Fibroblast of lung (primary cell): Measurements from ENCODE around the gene XRRA1. TPM values are rescaled to one million over a fixed set of nuclear protein-coding genes. Genes with fewer than 3 reads are reported as not detected.

Experiments
- DNase-seq, 2 donors: peaks; one replicate each; pipeline versions ENCODE4 v3.0.0 to v3.0.0-alpha.2; 2010; ENCODE audit warnings: low read depth in 2 of 2
- H2AFZ ChIP-seq: 2 replicates; pipeline ENCODE4 v1.5.1; 2012; ENCODE audit warnings: low read length, control low read depth, inconsistent platforms
- H3K27ac ChIP-seq: 2 replicates; pipeline ENCODE4 v1.5.1; 2011; ENCODE audit warnings: low read length, control low read depth; ENCODE audit not compliant: insufficient read depth
- H3K27me3 ChIP-seq: 2 replicates; pipeline ENCODE4 v1.5.1; 2011; ENCODE audit warnings: mild to moderate bottlenecking, low read length; ENCODE audit not compliant: control insufficient read depth, insufficient read depth
- H3K36me3 ChIP-seq: 2 replicates; pipeline ENCODE4 v1.5.1; 2011; ENCODE audit warnings: low read length; ENCODE audit not compliant: control insufficient read depth, insufficient read depth
- H3K4me1 ChIP-seq: 2 replicates; pipeline ENCODE4 v1.5.1; 2011; ENCODE audit warnings: low read length; ENCODE audit not compliant: control insufficient read depth, insufficient read depth; ENCODE audit errors: extremely low read depth
- H3K4me2 ChIP-seq: 2 replicates; pipeline ENCODE4 v1.5.1; 2011; ENCODE audit warnings: low read length, control low read depth; ENCODE audit not compliant: insufficient read depth; ENCODE audit errors: extremely low read depth
- H3K4me3 ChIP-seq, 4 experiments: fragments of 200-600 bp in 1 of 4; sonication (generic) in 1 of 4; replicated peaks in 1 of 4; 2 replicates each; pipeline ENCODE4 v1.5.1; 2011 to 2016; ENCODE audit warnings: low read length in 4 of 4, low read depth in 3 of 4, mild to moderate bottlenecking in 3 of 4, control low read depth in 2 of 4, inconsistent platforms in 1 of 4, mixed read lengths in 1 of 4; ENCODE audit not compliant: insufficient read depth in 1 of 4; ENCODE audit errors: control extremely low read depth in 1 of 4
- H3K79me2 ChIP-seq: 2 replicates; pipeline ENCODE4 v1.5.1; 2012; ENCODE audit warnings: mild to moderate bottlenecking, low read length, inconsistent platforms; ENCODE audit not compliant: control insufficient read depth, insufficient read depth
- H3K9ac ChIP-seq: 2 replicates; pipeline ENCODE4 v1.5.1; 2011; ENCODE audit warnings: mild to moderate bottlenecking, low read length, control low read depth; ENCODE audit not compliant: insufficient read depth
- H3K9me3 ChIP-seq: 2 replicates; pipeline ENCODE4 v1.5.1; 2012; ENCODE audit warnings: low read depth, low read length; ENCODE audit not compliant: control insufficient read depth, insufficient read depth
- H4K20me1 ChIP-seq: 2 replicates; pipeline ENCODE4 v1.5.1; 2011; ENCODE audit warnings: low read length; ENCODE audit not compliant: control insufficient read depth, insufficient read depth; ENCODE audit errors: extremely low read depth
- CTCF ChIP-seq, 2 donors: IDR thresholded peaks in 1 of 2; conservative IDR thresholded peaks in 1 of 2; 1 replicate in 1 of 2; 2 replicates in 1 of 2; pipeline ENCODE4 v1.5.1; 2011 to 2012; ENCODE audit warnings: low read length in 2 of 2, control low read depth in 1 of 2, inconsistent platforms in 1 of 2, low read depth in 1 of 2, mild to moderate bottlenecking in 1 of 2
- EZH2 ChIP-seq: IDR thresholded peaks from 2 replicates; pipeline ENCODE4 v1.5.1; 2012; ENCODE audit warnings: low read length, control low read depth, mild to moderate bottlenecking; ENCODE audit errors: missing control alignments
- polyA plus RNA-seq, 2 donors: library from polyadenylated mRNA; depleted of rRNA in 1 of 2; stranded (reverse) in 1 of 2; unstranded in 1 of 2; fragments of >200 nt; gene quantifications; 2 replicates each; pipeline ENCODE4 v1.2.1, GENCODE V29; 2011 to 2012; ENCODE audit warnings: missing spikeins in 1 of 2
- total RNA-seq: library from RNA; depleted of rRNA; stranded (reverse); fragments of >200 nt; gene quantifications from 2 replicates; pipeline ENCODE4 v1.2.1, GENCODE V29; 2014

XRRA1 gene
- total and polyA plus RNA-seq, 2 donors (not counting 1 experiment from before 2014, with no cell fraction given) = 5.0 to 8.6 TPM

GRCh38 chr11:74927496-74927895 lies 21.4 kb downstream of the XRRA1 start:
- TF ChIP-seq CTCF (conservative IDR thresholded peaks at IDR 0.05 in 1 of 2, IDR thresholded peaks at IDR 0.05 in 1 of 2; ENCODE audit: low read depth in 1 of 2, low read length in 2 of 2) = no peak
- Histone ChIP-seq H3K4me3 (no peak overlapping the region), H3K4me2 (no peak overlapping the region), H3K27me3 (no peaks in the 10 kb centered on the region), H3K4me1 (peaks cover 10% of the 10 kb centered on the region), H4K20me1 (no peaks in the 10 kb centered on the region), H3K9ac (no peak overlapping the region), H3K9me3 (no peaks in the 10 kb centered on the region), H3K36me3 (no peaks in the 10 kb centered on the region), H3K79me2 (no peaks in the 10 kb centered on the region), H3K27ac (no peak overlapping the region), H2AFZ (no peak overlapping the region)
- DNase-seq = peak in 1 of 2 donors; percentile 40

DNA sequence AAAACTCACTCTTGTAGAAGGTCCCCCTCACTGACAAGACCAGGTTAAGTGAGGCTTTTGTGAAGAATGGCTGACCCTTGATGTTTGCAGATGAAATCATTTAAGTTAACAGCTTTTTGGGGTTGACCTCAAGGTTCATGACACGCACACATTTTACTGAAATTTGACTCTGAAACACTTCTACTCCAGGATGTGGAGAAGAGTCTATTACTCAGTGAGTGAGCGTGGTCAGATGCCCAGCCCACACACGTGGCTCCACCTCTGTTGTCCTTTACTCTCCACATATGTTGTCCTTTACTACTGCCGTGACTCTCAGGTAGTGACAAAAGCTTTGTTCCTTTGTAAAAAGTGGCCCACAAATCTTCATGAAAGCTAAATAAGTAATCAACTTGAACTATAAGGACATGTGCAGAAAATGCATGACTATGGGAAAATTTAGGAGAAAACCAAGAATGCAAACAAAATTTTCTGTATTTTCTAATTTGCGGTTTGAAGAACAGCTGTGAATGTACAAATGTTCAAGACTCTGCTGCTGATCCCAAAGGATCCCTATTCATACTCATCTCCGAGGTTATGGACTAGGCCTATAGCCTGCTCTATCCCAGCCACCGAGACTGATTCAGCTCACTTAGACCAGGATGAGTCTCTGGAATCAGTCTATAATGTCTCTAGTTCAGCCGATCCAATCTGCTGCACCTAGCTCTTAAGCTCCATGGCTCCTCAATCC lies 22.4 kb downstream of the XRRA1 start:
- Histone ChIP-seq H3K4me3 (no peak overlapping the region), H3K36me3 (no peaks in the 10 kb centered on the region), H3K4me2 (no peak overlapping the region), H3K27ac (no peak overlapping the region), H3K4me1 (peaks cover 7% of the 10 kb centered on the region), H3K27me3 (no peaks in the 10 kb centered on the region), H3K79me2 (no peaks in the 10 kb centered on the region), H3K9ac (no peak overlapping the region), H2AFZ (no peak overlapping the region), H4K20me1 (no peaks in the 10 kb centered on the region), H3K9me3 (no peaks in the 10 kb centered on the region)
- TF ChIP-seq EZH2 (no peak), CTCF (conservative IDR thresholded peaks at IDR 0.05 in 1 of 2, IDR thresholded peaks at IDR 0.05 in 1 of 2; ENCODE audit: low read depth in 1 of 2, low read length in 2 of 2) (no peak)
- DNase-seq = peak; percentile 28 to 63

- no peaks in the 10 kb centered on the region for H3K27me3 ChIP-seq
- no peaks in the 10 kb centered on the region for H4K20me1 ChIP-seq
- DNase-seq = peak in 1 of 2 donors; percentile 36
- H3K4me3 ChIP-seq = no peak overlapping the region
- no peak for TF ChIP-seq CTCF (conservative IDR thresholded peaks at IDR 0.05 in 1 of 2, IDR thresholded peaks at IDR 0.05 in 1 of 2; ENCODE audit: low read depth in 1 of 2, low read length in 2 of 2)
- no peak for TF ChIP-seq EZH2
- H3K4me2 ChIP-seq = no peak overlapping the region
- no peaks in the 10 kb centered on the region for H3K79me2 ChIP-seq
- H3K9me3 ChIP-seq = no peaks in the 10 kb centered on the region
- no peak overlapping the region for H2AFZ ChIP-seq
- peaks cover 7% of the 10 kb centered on the region for H3K4me1 ChIP-seq
- H3K36me3 ChIP-seq = peaks cover 2% of the 10 kb centered on the region
- H3K27ac ChIP-seq = no peak overlapping the region
- no peak overlapping the region for H3K9ac ChIP-seq
Observed at GRCh38 chr11:74925281-74925680, 23.6 kb downstream of the XRRA1 start.
